PC-9 (cell line): Measurements from ENCODE around the gene MOV10. TPM values are rescaled to one million over a fixed set of nuclear protein-coding genes. Genes with fewer than 3 reads are reported as not detected.
"Not testable (repeated sequence)": the region's sequence is repeated elsewhere in the genome, so short reads cannot be mapped to it uniquely, and the experiment has no call there.

Source experiments
- BruUV-seq: library from RNA; stranded (reverse); fragments of 400-500 nt; replicated peaks from 2 replicates; lab custom pipeline; 2021; lab: Mats Ljungman, UMichigan
- CTCF ChIA-PET: fragments of 300-600 bp; sonication (Branson Sonifier 250); formaldehyde crosslinking; loops from one replicate; lab custom pipeline; 2022; ENCODE audit warnings: antibody characterized with exemption; lab: Charles Lee
- POLR2A ChIA-PET: fragments of 300-600 bp; sonication (Branson Sonifier 250); formaldehyde crosslinking; loops from one replicate; lab custom pipeline; 2022; ENCODE audit warnings: antibody characterized with exemption; ENCODE audit not compliant: unreplicated experiment; lab: Charles Lee
- DNase-seq, 2 experiments: peaks; one replicate each; pipeline versions ENCODE4 v3.0.0 to v3.0.0-alpha.2; 2015 to 2022; ENCODE audit warnings: mixed read lengths in 1 of 2
- H2AFZ ChIP-seq: fragments of 200-600 bp; sonication (generic); 2 replicates; pipeline ENCODE4 v1.8.1; 2017; ENCODE audit warnings: antibody characterized with exemption
- H3F3A ChIP-seq: fragments of 200-600 bp; sonication (generic); 2 replicates; pipeline ENCODE4 v1.8.1; 2017; ENCODE audit warnings: antibody characterized with exemption, mild to moderate bottlenecking, low read depth; ENCODE audit not compliant: insufficient read depth
- H3K27ac ChIP-seq: fragments of 200-600 bp; sonication (generic); 2 replicates; pipeline ENCODE4 v1.6.1; 2016; ENCODE audit warnings: mixed run types
- H3K27me3 ChIP-seq: fragments of 200-600 bp; sonication (generic); 2 replicates; pipeline ENCODE4 v1.6.1; 2016; ENCODE audit warnings: low read depth, mixed run types; ENCODE audit not compliant: insufficient read depth
- H3K36me3 ChIP-seq: fragments of 200-600 bp; sonication (generic); 2 replicates; pipeline ENCODE4 v1.6.1; 2016; ENCODE audit warnings: low read depth, mixed run types
- H3K4me1 ChIP-seq: fragments of 200-600 bp; sonication (generic); replicated peaks from 2 replicates; pipeline ENCODE4 v1.6.1; 2016; ENCODE audit warnings: mixed run types; ENCODE audit not compliant: insufficient read depth
- H3K4me2 ChIP-seq: fragments of 200-600 bp; sonication (generic); 2 replicates; pipeline ENCODE4 v1.6.1; 2017; ENCODE audit warnings: mixed run types
- H3K4me3 ChIP-seq: fragments of 200-600 bp; sonication (generic); 2 replicates; pipeline ENCODE4 v1.6.1; 2016; ENCODE audit warnings: mixed run types
- H3K79me2 ChIP-seq: fragments of 200-600 bp; sonication (generic); 2 replicates; pipeline ENCODE4 v1.6.1; 2017; ENCODE audit warnings: low read depth, mixed run types
- H3K9me2 ChIP-seq: fragments of 200-600 bp; sonication (generic); 2 replicates; pipeline ENCODE4 v1.8.1; 2017; ENCODE audit warnings: mild to moderate bottlenecking; ENCODE audit not compliant: insufficient read depth
- H3K9me3 ChIP-seq: fragments of 200-600 bp; sonication (generic); 2 replicates; pipeline ENCODE4 v1.8.1; 2016; ENCODE audit warnings: low read depth; ENCODE audit not compliant: insufficient read depth
- H4K20me1 ChIP-seq: fragments of 200-600 bp; sonication (generic); 2 replicates; pipeline ENCODE4 v1.8.1; 2017; ENCODE audit not compliant: insufficient read depth
- CTCF ChIP-seq: fragments of 200-600 bp; sonication (generic); conservative IDR thresholded peaks from 2 replicates; pipeline ENCODE4 v1.6.1; 2017; ENCODE audit warnings: mixed run types, antibody characterized with exemption, mild to moderate bottlenecking, moderate library complexity
- EZH2 ChIP-seq: fragments of 200-600 bp; sonication (generic); IDR thresholded peaks from 2 replicates; pipeline ENCODE4 v1.8.0; 2017; ENCODE audit warnings: antibody characterized with exemption, low read depth
- intact Hi-C: fragments of 100-400 bp; cut with micrococcal nuclease; formaldehyde crosslinking; loops from one replicate; pipeline ENCODE4 v1.10.0; 2022; ENCODE audit not compliant: unreplicated experiment
- total RNA-seq: library from RNA; stranded (reverse); gene quantifications from 2 replicates; pipeline ENCODE4 v1.2.3, GENCODE V29; 2021

MOV10 gene
- total RNA-seq, 1 experiment from 2014 or later, result 73.7 TPM

- H2AFZ ChIP-seq, result no peak overlapping the region
- 0 out of 2 replicates have a peak, but pooled peaks cover 4% of the 10 kb centered on the region for H3F3A ChIP-seq
- no peak overlapping the region for H3K4me2 ChIP-seq
- no peak overlapping the region for H3K27ac ChIP-seq
- DNase-seq, result no peak
- intact Hi-C loops, result no loop called here
- no peaks in the 10 kb centered on the region for H3K4me1 ChIP-seq
- no peak overlapping the region for H3K4me3 ChIP-seq
- H4K20me1 ChIP-seq, result no peaks in the 10 kb centered on the region
- ChIA-PET CTCF (interaction anchor here (1.1 kb wide), 1 partner anchor 81 kb away, joined by 3 read pairs; no protein-coding TSS in a partner anchor), POLR2A (no interaction called here)
- no peaks in the 10 kb centered on the region for H3K9me3 ChIP-seq
- H3K27me3 ChIP-seq, result no peaks in the 10 kb centered on the region
- no peak for TF ChIP-seq EZH2
- TF ChIP-seq CTCF, result no peak
- no TSS peak for BruUV-seq
- no peaks in the 10 kb centered on the region for H3K36me3 ChIP-seq
- no peaks in the 10 kb centered on the region for H3K79me2 ChIP-seq
- H3K9me2 ChIP-seq, result no peaks in the 10 kb centered on the region
Observed at GRCh38 chr1:112721966-112722524, 47.6 kb downstream of the MOV10 start.

- CTCF ChIA-PET, result interaction anchor here (1.1 kb wide), 1 partner anchor 81 kb away, joined by 3 read pairs; no protein-coding TSS in a partner anchor
- no TSS peak for BruUV-seq
- Histone ChIP-seq H3K4me2 (no peak overlapping the region), H3K36me3 (no peaks in the 10 kb centered on the region), H3K79me2 (no peaks in the 10 kb centered on the region), H3K9me3 (no peaks in the 10 kb centered on the region), H3K4me3 (no peak overlapping the region), H3K27ac (no peak overlapping the region), H4K20me1 (no peaks in the 10 kb centered on the region), H3K4me1 (no peaks in the 10 kb centered on the region), H3K27me3 (no peaks in the 10 kb centered on the region), H3F3A (0 out of 2 replicates have a peak, but pooled peaks cover 4% of the 10 kb centered on the region), H2AFZ (no peak overlapping the region), H3K9me2 (no peaks in the 10 kb centered on the region)
- peak in 1 of 2 experiments; percentile 24 for DNase-seq
- intact Hi-C loops, result no loop called here
- TF ChIP-seq EZH2, result no peak
- no peak for TF ChIP-seq CTCF
- POLR2A ChIA-PET, result no interaction called here
Observed at GRCh38 chr1:112722601-112723510, 48.4 kb downstream of the MOV10 start.

GRCh38 chr1:112723511-112723839, 49.0 kb downstream of the MOV10 start:
- H3K9me3 ChIP-seq, result no peaks in the 10 kb centered on the region
- intact Hi-C loops, result no loop called here
- no peak overlapping the region for H3K4me3 ChIP-seq
- no peaks in the 10 kb centered on the region for H3K27me3 ChIP-seq
- DNase-seq, result no peak
- H3K4me2 ChIP-seq, result no peak overlapping the region
- no peaks in the 10 kb centered on the region for H4K20me1 ChIP-seq
- POLR2A ChIA-PET, result no interaction called here
- CTCF ChIA-PET, result no interaction called here
- no peak overlapping the region for H2AFZ ChIP-seq
- no peaks in the 10 kb centered on the region for H3K79me2 ChIP-seq
- H3K27ac ChIP-seq, result no peak overlapping the region
- H3F3A ChIP-seq, result 0 out of 2 replicates have a peak, but pooled peaks cover 4% of the 10 kb centered on the region
- BruUV-seq, result no TSS peak
- H3K4me1 ChIP-seq, result no peaks in the 10 kb centered on the region
- TF ChIP-seq CTCF (no peak), EZH2 (no peak)
- no peaks in the 10 kb centered on the region for H3K9me2 ChIP-seq
- no peaks in the 10 kb centered on the region for H3K36me3 ChIP-seq

GRCh38 chr1:112724240-112724639, 49.8 kb downstream of the MOV10 start:
- H3F3A ChIP-seq, POLR2A ChIA-PET: not testable (repeated sequence)

More at GRCh38 chr1:112724240-112724639, 49.8 kb downstream of the MOV10 start:
- H3K27ac ChIP-seq, H3K79me2 ChIP-seq, BruUV-seq, H3K4me2 ChIP-seq, H3K36me3 ChIP-seq, H3K4me1 ChIP-seq, H4K20me1 ChIP-seq, H3K9me2 ChIP-seq, H3K27me3 ChIP-seq, H2AFZ ChIP-seq, CTCF ChIA-PET, DNase-seq, intact Hi-C loops, H3K4me3 ChIP-seq, H3K9me3 ChIP-seq: not testable (repeated sequence)
